Thyroid gland (tissue), 4 donors: ENCODE data around the gene UBAP1L.

Experiments
- POLR2A ChIP-seq, 2 donors: fragments of 450-650 bp; IDR thresholded peaks; one replicate each; pipeline ENCODE4 v1.6.1; 2017; ENCODE audit warnings: antibody characterized with exemption in 2 of 2, mild to moderate bottlenecking in 2 of 2, moderate library complexity in 1 of 2
- TF ChIP-seq, protein P1 (sequence below), 6 experiments: fragments of 200-600 bp in 3 of 6; fragments of 450-650 bp in 3 of 6; sonication (generic) in 3 of 6; IDR thresholded peaks; one replicate each; pipeline ENCODE4 v1.5.1; 2016 to 2019; ENCODE audit warnings: antibody characterized with exemption in 6 of 6, mild to moderate bottlenecking in 2 of 6, inconsistent platforms in 1 of 6, moderate library complexity in 1 of 6

DNA sequence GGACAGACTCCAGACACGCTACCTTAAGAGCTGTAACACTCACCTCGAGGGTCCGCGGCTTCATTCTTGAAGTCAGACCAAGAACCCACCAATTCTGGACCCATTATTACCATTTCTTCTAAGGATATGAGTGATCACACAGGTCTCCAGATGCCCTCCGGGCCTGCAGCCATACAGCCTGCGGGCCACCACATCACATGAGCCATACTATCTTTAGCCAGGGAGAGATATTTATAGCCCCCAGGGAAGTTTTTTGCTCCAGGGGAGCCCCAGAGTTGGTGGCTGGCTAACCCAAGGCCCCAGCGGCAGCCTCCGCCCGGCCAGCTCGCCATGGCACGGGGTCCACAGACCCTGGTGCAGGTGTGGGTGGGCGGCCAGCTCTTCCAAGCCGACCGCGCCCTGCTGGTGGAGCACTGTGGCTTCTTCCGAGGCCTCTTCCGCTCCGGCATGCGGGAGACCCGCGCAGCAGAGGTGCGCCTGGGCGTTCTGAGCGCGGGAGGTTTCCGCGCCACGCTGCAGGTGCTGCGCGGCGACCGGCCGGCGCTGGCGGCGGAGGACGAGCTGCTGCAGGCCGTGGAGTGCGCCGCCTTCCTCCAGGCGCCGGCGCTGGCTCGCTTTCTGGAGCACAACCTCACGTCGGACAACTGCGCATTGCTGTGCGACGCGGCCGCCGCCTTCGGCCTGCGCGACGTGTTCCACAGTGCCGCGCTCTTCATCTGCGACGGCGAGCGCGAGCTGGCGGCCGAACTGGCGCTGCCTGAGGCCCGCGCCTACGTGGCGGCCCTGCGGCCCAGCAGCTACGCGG, 38.3 kb downstream of the UBAP1L start, which contains the start of gene KBTBD13:
- TF ChIP-seq, protein P1, sequence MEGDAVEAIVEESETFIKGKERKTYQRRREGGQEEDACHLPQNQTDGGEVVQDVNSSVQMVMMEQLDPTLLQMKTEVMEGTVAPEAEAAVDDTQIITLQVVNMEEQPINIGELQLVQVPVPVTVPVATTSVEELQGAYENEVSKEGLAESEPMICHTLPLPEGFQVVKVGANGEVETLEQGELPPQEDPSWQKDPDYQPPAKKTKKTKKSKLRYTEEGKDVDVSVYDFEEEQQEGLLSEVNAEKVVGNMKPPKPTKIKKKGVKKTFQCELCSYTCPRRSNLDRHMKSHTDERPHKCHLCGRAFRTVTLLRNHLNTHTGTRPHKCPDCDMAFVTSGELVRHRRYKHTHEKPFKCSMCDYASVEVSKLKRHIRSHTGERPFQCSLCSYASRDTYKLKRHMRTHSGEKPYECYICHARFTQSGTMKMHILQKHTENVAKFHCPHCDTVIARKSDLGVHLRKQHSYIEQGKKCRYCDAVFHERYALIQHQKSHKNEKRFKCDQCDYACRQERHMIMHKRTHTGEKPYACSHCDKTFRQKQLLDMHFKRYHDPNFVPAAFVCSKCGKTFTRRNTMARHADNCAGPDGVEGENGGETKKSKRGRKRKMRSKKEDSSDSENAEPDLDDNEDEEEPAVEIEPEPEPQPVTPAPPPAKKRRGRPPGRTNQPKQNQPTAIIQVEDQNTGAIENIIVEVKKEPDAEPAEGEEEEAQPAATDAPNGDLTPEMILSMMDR (IDR thresholded peaks at IDR 0.05) = no peak
- TF ChIP-seq POLR2A (IDR thresholded peaks at IDR 0.05) = no peak
